RWPE1 (cell line): ENCODE data around the gene TEKT5.

Experiments
- CTCF ChIA-PET: fragments of 350-600 bp; sonication (Branson Sonifier 250); formaldehyde crosslinking; extraction: SDS; loops from one replicate; lab custom pipeline; 2021; lab: Yijun Ruan, JAX
- POLR2A ChIA-PET: fragments of 400-600 bp; formaldehyde crosslinking; extraction: SDS; loops from one replicate; lab custom pipeline; 2020; ENCODE audit warnings: antibody characterized with exemption; ENCODE audit not compliant: low non-redundant PET; lab: Yijun Ruan, JAX
- DNase-seq: peaks from one replicate; pipeline ENCODE4 v3.0.0; 2012; ENCODE audit warnings: low spot score
- H3K27ac ChIP-seq: fragments of 450-650 bp; 2 replicates; pipeline ENCODE4 v1.5.1; 2017
- CTCF ChIP-seq: fragments of 450-650 bp; conservative IDR thresholded peaks from 2 replicates; pipeline ENCODE4 v1.5.1; 2017; ENCODE audit warnings: low read depth, mild to moderate bottlenecking

Gene TEKT5

GRCh38 chr16:10671729-10672128 is 23.0 kb downstream of the TEKT5 start:
- ChIA-PET CTCF (no interaction called here), POLR2A (no interaction called here)
- TF ChIP-seq CTCF, result no peak
- no peak for DNase-seq
- no peak overlapping the region for H3K27ac ChIP-seq

GRCh38 chr16:10669791-10670190 is 24.9 kb downstream of the TEKT5 start:
- CTCF ChIA-PET, result no interaction called here
- POLR2A ChIA-PET, result no interaction called here
- no peak overlapping the region for H3K27ac ChIP-seq
- DNase-seq, result no peak
- TF ChIP-seq CTCF, result no peak

- CTCF ChIA-PET, result interaction anchor here (0.5 to 1.0 kb wide), 3 partner anchors 16 to 143 kb away, joined by 3 to 4 read pairs (median 3); partner anchors contain the start of gene EMP2
- POLR2A ChIA-PET, result no interaction called here
- DNase-seq, result peak; percentile 31
- no peak overlapping the region for H3K27ac ChIP-seq
- TF ChIP-seq CTCF, result no peak
Observed at GRCh38 chr16:10668322-10669045, 26.2 kb downstream of the TEKT5 start.

- ChIA-PET CTCF (no interaction called here), POLR2A (no interaction called here)
- H3K27ac ChIP-seq, result no peak overlapping the region
- no peak for TF ChIP-seq CTCF
- no peak for DNase-seq
Observed at GRCh38 chr16:10667239-10667638, 27.5 kb downstream of the TEKT5 start.

- POLR2A ChIA-PET, result no interaction called here
- no peak for TF ChIP-seq CTCF
- no peak for DNase-seq
- CTCF ChIA-PET, result no interaction called here
- H3K27ac ChIP-seq, result no peak overlapping the region
Observed at GRCh38 chr16:10666291-10666690, 28.4 kb downstream of the TEKT5 start.

GRCh38 chr16:10665166-10665565 is 29.6 kb downstream of the TEKT5 start:
- ChIA-PET CTCF (interaction anchor here (0.6 kb wide), 1 partner anchor 59 kb away, joined by 3 read pairs; no protein-coding TSS in a partner anchor), POLR2A (no interaction called here)
- no peak overlapping the region for H3K27ac ChIP-seq
- TF ChIP-seq CTCF, result no peak
- no peak for DNase-seq
